GM12891 (cell line): Measurements from ENCODE around the gene MS4A7.

Experiments
- DNase-seq: peaks from one replicate; pipeline ENCODE4 v3.0.0; 2011; ENCODE audit warnings: low spot score; ENCODE audit not compliant: insufficient read length
- FAIRE-seq: peaks from 2 replicates; lab custom pipeline; 2011; peaks lifted over from hg19 to GRCh38; lab: Jason Lieb, UNC
- PAX5 ChIP-seq: IDR thresholded peaks from 2 replicates; pipeline ENCODE4 v1.6.1; 2011; ENCODE audit warnings: low read length, moderate library complexity, mild to moderate bottlenecking; ENCODE audit not compliant: insufficient read depth, severe bottlenecking
- POLR2A ChIP-seq: IDR thresholded peaks from 2 replicates; pipeline ENCODE4 v1.6.1; 2011; ENCODE audit warnings: low read depth, low read length, control low read depth
- POLR2AphosphoS5 ChIP-seq: IDR thresholded peaks from 2 replicates; pipeline ENCODE4 v1.6.1; 2011; ENCODE audit warnings: low read depth, low read length, control low read depth
- POU2F2 ChIP-seq: IDR thresholded peaks from 2 replicates; pipeline ENCODE4 v1.6.1; 2011; ENCODE audit warnings: low read depth, mild to moderate bottlenecking, control low read depth, low read length, moderate library complexity
- SPI1 ChIP-seq: IDR thresholded peaks from 2 replicates; pipeline ENCODE4 v1.6.1; 2011; ENCODE audit warnings: low read depth, low read length, control low read depth
- TAF1 ChIP-seq: IDR thresholded peaks from 2 replicates; pipeline ENCODE4 v1.6.1; 2011; ENCODE audit warnings: low read depth, low read length, control low read depth

The MS4A7 gene

DNA sequence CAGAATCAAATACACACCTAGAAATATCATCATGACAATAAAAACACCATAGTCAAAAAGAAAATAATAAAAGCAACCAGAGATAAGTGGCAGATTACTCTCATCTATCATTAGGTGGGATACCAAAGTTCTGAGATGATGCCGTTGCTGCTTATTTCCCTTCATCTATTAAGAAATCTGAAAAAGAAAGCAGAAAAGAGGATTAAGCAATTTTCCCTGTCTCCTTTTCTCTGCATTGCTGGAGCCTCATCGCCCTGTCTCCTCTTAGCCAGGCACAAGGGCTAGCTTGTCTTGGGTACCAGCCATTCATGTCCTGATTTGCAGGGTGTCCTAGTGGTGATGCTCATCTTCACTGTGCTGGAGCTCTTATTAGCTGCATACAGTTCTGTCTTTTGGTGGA lies 14.0 kb downstream of the MS4A7 start:
- DNase-seq = no peak
- no peak for TF ChIP-seq POLR2A
- no peak for TF ChIP-seq SPI1
- TF ChIP-seq POLR2AphosphoS5 = no peak
- no peak for TF ChIP-seq POU2F2
- no peak for TF ChIP-seq PAX5
- no peak for TF ChIP-seq TAF1
- FAIRE-seq = no peak

GRCh38 chr11:60393016-60393415 lies 14.7 kb downstream of the MS4A7 start:
- FAIRE-seq = no peak
- no peak for DNase-seq
- TF ChIP-seq PAX5 = no peak
- no peak for TF ChIP-seq SPI1
- no peak for TF ChIP-seq POLR2AphosphoS5
- no peak for TF ChIP-seq POU2F2

- no peak for TF ChIP-seq TAF1
- no peak for TF ChIP-seq POU2F2
- no peak for TF ChIP-seq SPI1
- no peak for TF ChIP-seq POLR2A
- no peak for TF ChIP-seq PAX5
- no peak for TF ChIP-seq POLR2AphosphoS5
Observed at GRCh38 chr11:60394666-60395380, 16.5 kb downstream of the MS4A7 start.

GRCh38 chr11:60396382-60396781 lies 18.1 kb downstream of the MS4A7 start, which contains the start of gene MS4A14:
TSS of gene MS4A14 (plus strand) at chr11:60396459. CDS start at chr11:60396579, 120 bp downstream.
- TF ChIP-seq PAX5 = no peak
- no peak for TF ChIP-seq POLR2AphosphoS5
- no peak for TF ChIP-seq SPI1
- no peak for TF ChIP-seq POLR2A
- TF ChIP-seq TAF1 = no peak
- TF ChIP-seq POU2F2 = no peak
- FAIRE-seq (peak; percentile 56), DNase-seq (no peak)

More at GRCh38 chr11:60394666-60395380, 16.5 kb downstream of the MS4A7 start:
- DNase-seq (no peak), FAIRE-seq (no peak)

DNA sequence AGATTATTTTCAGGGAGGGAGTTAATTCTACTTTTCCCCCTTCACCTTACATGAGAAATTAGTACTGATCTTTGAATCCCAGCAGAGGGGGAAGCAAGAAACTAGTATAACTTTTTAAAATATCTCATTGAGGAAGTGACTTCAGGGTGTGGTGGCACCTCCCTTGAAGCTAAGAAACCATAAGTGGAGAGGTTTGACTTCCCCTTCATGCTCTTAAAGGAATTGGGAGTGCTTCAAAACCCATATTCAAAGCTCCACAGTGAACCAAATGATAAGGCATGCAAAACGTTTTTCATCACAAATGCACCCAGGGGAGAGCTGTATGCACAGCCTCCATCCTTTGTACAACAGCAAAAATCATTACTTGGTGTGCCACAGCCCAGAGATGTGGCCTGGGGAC lies 18.5 kb downstream of the MS4A7 start:
- FAIRE-seq (peak; percentile 5), DNase-seq (no peak)
- TF ChIP-seq SPI1 (peak; percentile 81), POLR2A (no peak), TAF1 (no peak), POLR2AphosphoS5 (no peak), PAX5 (no peak)

GRCh38 chr11:60420015-60420414 lies 41.7 kb downstream of the MS4A7 start:
- FAIRE-seq (no peak), DNase-seq (no peak)
- TF ChIP-seq POLR2A = no peak
- TF ChIP-seq PAX5 = no peak
- no peak for TF ChIP-seq POLR2AphosphoS5

GRCh38 chr11:60422609-60423008 lies 44.3 kb downstream of the MS4A7 start:
- no peak for FAIRE-seq
- TF ChIP-seq POU2F2 = no peak
- no peak for TF ChIP-seq PAX5
- no peak for TF ChIP-seq TAF1
- no peak for TF ChIP-seq POLR2A
- TF ChIP-seq POLR2AphosphoS5 = no peak
- TF ChIP-seq SPI1 = no peak
- DNase-seq = no peak

- no peak for TF ChIP-seq SPI1
- TF ChIP-seq PAX5 = no peak
- no peak for TF ChIP-seq POLR2AphosphoS5
- TF ChIP-seq TAF1 = no peak
- no peak for TF ChIP-seq POLR2A
- TF ChIP-seq POU2F2 = no peak
- FAIRE-seq (no peak), DNase-seq (no peak)
Observed at GRCh38 chr11:60428517-60428916, 50.2 kb downstream of the MS4A7 start.

GRCh38 chr11:60429272-60429671 lies 50.9 kb downstream of the MS4A7 start, which contains the start of gene MS4A5:
TSS of gene MS4A5 (plus strand) at chr11:60429572. CDS start at chr11:60429675, 103 bp downstream.
- DNase-seq (no peak), FAIRE-seq (no peak)
- TF ChIP-seq POLR2A (no peak), POLR2AphosphoS5 (no peak), SPI1 (no peak), PAX5 (no peak), TAF1 (no peak), POU2F2 (no peak)

DNA sequence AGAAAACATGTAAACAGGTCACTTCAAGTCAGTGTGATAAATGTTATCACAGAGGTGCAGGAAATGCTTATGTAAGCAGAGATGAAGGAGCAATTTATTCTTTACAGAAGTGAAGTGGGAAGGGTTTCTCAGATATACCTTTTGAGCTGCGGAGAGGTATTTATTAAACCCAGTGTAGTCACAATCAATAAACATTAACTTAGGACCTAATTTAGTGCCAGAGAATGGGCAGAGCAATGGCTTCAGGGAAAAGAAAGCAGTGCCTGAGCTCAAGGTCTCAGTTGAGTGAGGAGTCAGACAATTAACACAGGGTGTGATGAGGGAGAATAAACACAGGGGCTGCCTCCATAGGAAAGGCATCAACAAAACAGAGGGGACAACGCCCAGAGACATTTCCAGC lies 52.9 kb downstream of the MS4A7 start:
- no peak for DNase-seq
- no peak for FAIRE-seq
- no peak for TF ChIP-seq PAX5
- TF ChIP-seq POLR2A = no peak
- no peak for TF ChIP-seq SPI1
